HG03442 (cell line): ENCODE results near the gene AMMECR1.
A peak's percentile ranks its signal among the peaks of the same experiment; 100 is the strongest.

ENCODE experiments used
- ATAC-seq: cut with Tn5 transposase; IDR thresholded peaks from one replicate; pipeline ENCODE4 v1.9.1; 2021; ENCODE audit warnings: mild to moderate bottlenecking, moderate library complexity; ENCODE audit not compliant: unreplicated experiment

The AMMECR1 gene

GRCh38 chrX:110213183-110213582 is 104.7 kb downstream of the AMMECR1 start:
- no peak for ATAC-seq

- no peak for ATAC-seq
These were observed 105.6 kb downstream of the AMMECR1 start for GRCh38 chrX:110212299-110212698.

- no peak for ATAC-seq
These were observed 106.5 kb downstream of the AMMECR1 start for GRCh38 chrX:110211340-110211739.

GRCh38 chrX:110210417-110211139 is 107.3 kb downstream of the AMMECR1 start:
- no peak for ATAC-seq

- ATAC-seq: no peak
These were observed 109.8 kb downstream of the AMMECR1 start for GRCh38 chrX:110208092-110208491.

GRCh38 chrX:110204986-110205385 is 112.9 kb downstream of the AMMECR1 start:
- no peak for ATAC-seq

- ATAC-seq: no peak
These were observed 116.1 kb downstream of the AMMECR1 start for GRCh38 chrX:110201799-110202198.

GRCh38 chrX:110194977-110195376 is 122.9 kb downstream of the AMMECR1 start:
- no peak for ATAC-seq

- no peak for ATAC-seq
These were observed 125.4 kb downstream of the AMMECR1 start for GRCh38 chrX:110192516-110192915.

- no peak for ATAC-seq
These were observed 129.0 kb downstream of the AMMECR1 start for GRCh38 chrX:110188701-110189558.

GRCh38 chrX:110183314-110183713 is 134.6 kb downstream of the AMMECR1 start:
- ATAC-seq: no peak

GRCh38 chrX:110182865-110183264 is 135.0 kb downstream of the AMMECR1 start:
- ATAC-seq: no peak

- no peak for ATAC-seq
These were observed 135.5 kb downstream of the AMMECR1 start for GRCh38 chrX:110182362-110182761.

GRCh38 chrX:110181459-110182137 is 136.3 kb downstream of the AMMECR1 start:
- no peak for ATAC-seq

- ATAC-seq: peak; percentile 90
These were observed 137.0 kb downstream of the AMMECR1 start for GRCh38 chrX:110180928-110181310.

- ATAC-seq: peak; percentile 25
These were observed 137.5 kb downstream of the AMMECR1 start for GRCh38 chrX:110180176-110180927.

- no peak for ATAC-seq
These were observed 139.6 kb downstream of the AMMECR1 start for GRCh38 chrX:110178179-110178865.

- no peak for ATAC-seq
These were observed 142.2 kb downstream of the AMMECR1 start for GRCh38 chrX:110175696-110176095.

- no peak for ATAC-seq
These were observed 142.7 kb downstream of the AMMECR1 start for GRCh38 chrX:110175146-110175545.
